OCI-LY1 (cell line): Measurements from ENCODE around the gene CEP290.

Experiments
- H2AFZ ChIP-seq: fragments of 200-600 bp; sonication (generic), shearing (Covaris generic); 2 replicates; pipeline ENCODE4 v1.6.0; 2014; ENCODE audit warnings: antibody characterized with exemption, mild to moderate bottlenecking, low read length
- H3F3A ChIP-seq: fragments of 200-600 bp; sonication (generic), shearing (Covaris generic); 2 replicates; pipeline ENCODE4 v1.6.0; 2014; ENCODE audit warnings: mild to moderate bottlenecking, antibody characterized with exemption, low read length, moderate library complexity; ENCODE audit not compliant: insufficient read depth
- H3K27ac ChIP-seq: fragments of 200-600 bp; sonication (generic); 2 replicates; pipeline ENCODE4 v1.5.1; 2014; ENCODE audit warnings: low read length, mixed run types, mild to moderate bottlenecking, low read depth; ENCODE audit not compliant: poor library complexity, severe bottlenecking
- H3K27me3 ChIP-seq: fragments of 200-600 bp; sonication (generic); 2 replicates; pipeline ENCODE4 v1.6.0; 2014; ENCODE audit warnings: antibody characterized with exemption, mild to moderate bottlenecking, low read length, moderate library complexity; ENCODE audit not compliant: insufficient read depth
- H3K36me3 ChIP-seq: fragments of 200-600 bp; sonication (generic); 2 replicates; pipeline ENCODE4 v1.6.1; 2014; ENCODE audit warnings: mild to moderate bottlenecking, antibody characterized with exemption, low read length, moderate library complexity, mixed read lengths; ENCODE audit not compliant: insufficient read depth
- H3K4me1 ChIP-seq: fragments of 200-600 bp; sonication (generic); 2 replicates; pipeline ENCODE4 v1.5.1; 2014; ENCODE audit warnings: mild to moderate bottlenecking, low read length, moderate library complexity; ENCODE audit not compliant: insufficient read depth, severe bottlenecking
- H3K4me2 ChIP-seq: fragments of 200-600 bp; sonication (generic), shearing (Covaris generic); 2 replicates; pipeline ENCODE4 v1.6.1; 2014; ENCODE audit warnings: low read length
- H3K4me3 ChIP-seq: fragments of 200-600 bp; sonication (generic); 2 replicates; pipeline ENCODE4 v1.5.1; 2014; ENCODE audit warnings: low read length, low read depth, mild to moderate bottlenecking, mixed read lengths; ENCODE audit not compliant: poor library complexity, severe bottlenecking
- H3K79me2 ChIP-seq: fragments of 200-600 bp; shearing (Covaris generic); 2 replicates; pipeline ENCODE4 v1.6.1; 2016; ENCODE audit warnings: mixed run types, low read length, mixed read lengths; ENCODE audit not compliant: insufficient read depth
- H3K9ac ChIP-seq: fragments of 200-600 bp; sonication (generic), shearing (Covaris generic); 2 replicates; pipeline ENCODE4 v1.6.1; 2014; ENCODE audit warnings: mild to moderate bottlenecking, low read length, mixed read lengths
- H3K9me2 ChIP-seq: fragments of 200-600 bp; sonication (generic), shearing (Covaris generic); 2 replicates; pipeline ENCODE4 v1.6.1; 2014; ENCODE audit warnings: low read depth, mild to moderate bottlenecking, low read length, mixed read lengths
- H3K9me3 ChIP-seq: fragments of 200-600 bp; shearing (Covaris generic); 2 replicates; pipeline ENCODE4 v1.6.1; 2014; ENCODE audit warnings: low read length, mixed read lengths
- H4K20me1 ChIP-seq: fragments of 200-600 bp; sonication (generic), shearing (Covaris generic); 2 replicates; pipeline ENCODE4 v1.6.0; 2016; ENCODE audit warnings: mild to moderate bottlenecking, low read length; ENCODE audit not compliant: insufficient read depth
- CTCF ChIP-seq: fragments of 200-600 bp; sonication (generic), shearing (Covaris generic); IDR thresholded peaks from 2 replicates; pipeline ENCODE4 v1.5.1; 2017; ENCODE audit warnings: mild to moderate bottlenecking, antibody characterized with exemption, low read length, moderate library complexity, mixed read lengths
- EZH2 ChIP-seq: fragments of 200-600 bp; sonication (generic), shearing (Covaris generic); IDR thresholded peaks from 2 replicates; pipeline ENCODE4 v1.8.0; 2017; ENCODE audit warnings: borderline replicate concordance, mixed run types, mild to moderate bottlenecking, antibody characterized with exemption, low read length, moderate library complexity, mixed read lengths

CEP290 gene

GRCh38 chr12:88011755-88012154 is 130.1 kb downstream of the CEP290 start:
- Histone ChIP-seq H3K9ac (no peak overlapping the region), H2AFZ (no peak overlapping the region), H3K79me2 (no peaks in the 10 kb centered on the region), H3K4me3 (no peak overlapping the region), H3K27me3 (no peaks in the 10 kb centered on the region), H4K20me1 (no peaks in the 10 kb centered on the region), H3K27ac (no peak overlapping the region), H3K4me1 (no peaks in the 10 kb centered on the region), H3K9me2 (no peaks in the 10 kb centered on the region), H3K36me3 (no peaks in the 10 kb centered on the region), H3K4me2 (no peak overlapping the region), H3K9me3 (no peaks in the 10 kb centered on the region), H3F3A (no peaks in the 10 kb centered on the region)
- TF ChIP-seq CTCF (no peak), EZH2 (no peak)

- Histone ChIP-seq H2AFZ (no peak overlapping the region), H3K79me2 (no peaks in the 10 kb centered on the region), H3K27ac (no peak overlapping the region), H3K27me3 (no peaks in the 10 kb centered on the region), H3K4me3 (no peak overlapping the region), H3K4me2 (no peak overlapping the region), H3K9me2 (no peaks in the 10 kb centered on the region), H3K9me3 (no peaks in the 10 kb centered on the region), H3K4me1 (no peaks in the 10 kb centered on the region), H3K9ac (no peak overlapping the region), H3K36me3 (no peaks in the 10 kb centered on the region), H3F3A (no peaks in the 10 kb centered on the region), H4K20me1 (no peaks in the 10 kb centered on the region)
- TF ChIP-seq EZH2 (no peak), CTCF (no peak)
These were observed 135.5 kb downstream of the CEP290 start for GRCh38 chr12:88006351-88006750.

GRCh38 chr12:88001327-88001726 is 140.6 kb downstream of the CEP290 start:
- no peaks in the 10 kb centered on the region for H3F3A ChIP-seq
- no peaks in the 10 kb centered on the region for H3K79me2 ChIP-seq
- H3K9me2 ChIP-seq: no peaks in the 10 kb centered on the region
- no peaks in the 10 kb centered on the region for H4K20me1 ChIP-seq
- H2AFZ ChIP-seq: no peak overlapping the region
- no peaks in the 10 kb centered on the region for H3K4me1 ChIP-seq
- no peak overlapping the region for H3K9ac ChIP-seq
- no peaks in the 10 kb centered on the region for H3K9me3 ChIP-seq
- TF ChIP-seq EZH2 (no peak), CTCF (no peak)
- H3K27ac ChIP-seq: no peak overlapping the region
- no peak overlapping the region for H3K4me3 ChIP-seq
- H3K4me2 ChIP-seq: no peak overlapping the region
- H3K27me3 ChIP-seq: no peaks in the 10 kb centered on the region
- no peaks in the 10 kb centered on the region for H3K36me3 ChIP-seq
